Iris pigment epithelial cell (primary cell): ENCODE measurements around the gene KIFAP3.
"Not testable (repeated sequence)": the region's sequence is repeated elsewhere in the genome, so short reads cannot be mapped to it uniquely, and the experiment has no call there.

Source experiments
- DNase-seq: peaks from one replicate; pipeline ENCODE4 v3.0.0-alpha.2; 2011; ENCODE audit warnings: low read depth

KIFAP3 gene

DNA sequence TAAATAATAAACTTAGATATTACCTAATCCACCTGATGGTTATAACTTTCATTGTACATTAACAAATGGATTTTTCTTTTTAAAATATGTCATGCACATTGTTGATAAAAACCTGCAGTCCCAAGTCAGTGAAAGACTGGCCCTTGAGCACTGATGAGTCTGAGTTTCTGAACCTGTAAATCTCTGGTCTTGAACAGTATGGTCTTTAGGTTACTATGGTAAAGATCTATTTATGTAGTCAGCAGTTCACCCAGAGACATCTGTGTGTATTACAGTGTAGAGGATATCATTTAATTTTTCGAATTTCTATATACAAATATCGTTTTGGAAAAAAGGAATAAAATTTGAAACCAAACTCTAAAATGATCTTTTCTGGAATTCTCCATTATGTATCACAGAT is 150.4 kb downstream of the KIFAP3 start:
- DNase-seq = no peak

DNA sequence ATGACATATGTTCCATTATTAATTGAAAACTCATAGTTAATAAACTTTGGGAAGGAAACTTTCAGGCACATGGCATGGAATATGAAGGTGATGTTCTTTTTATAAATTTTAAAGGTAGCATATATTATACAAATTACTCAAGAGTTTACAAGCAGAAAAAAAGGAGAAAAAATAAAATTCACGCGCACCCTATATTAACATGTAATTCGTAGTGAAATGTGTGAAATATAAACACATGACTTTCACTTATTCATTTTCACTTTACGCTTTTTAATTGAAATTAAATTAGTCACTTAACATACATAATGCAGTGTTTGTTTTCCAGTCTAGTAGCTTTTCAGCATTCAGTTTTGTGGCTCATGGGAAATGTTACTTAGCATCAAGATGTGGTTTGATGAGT is 153.4 kb downstream of the KIFAP3 start:
- DNase-seq = no peak

DNA sequence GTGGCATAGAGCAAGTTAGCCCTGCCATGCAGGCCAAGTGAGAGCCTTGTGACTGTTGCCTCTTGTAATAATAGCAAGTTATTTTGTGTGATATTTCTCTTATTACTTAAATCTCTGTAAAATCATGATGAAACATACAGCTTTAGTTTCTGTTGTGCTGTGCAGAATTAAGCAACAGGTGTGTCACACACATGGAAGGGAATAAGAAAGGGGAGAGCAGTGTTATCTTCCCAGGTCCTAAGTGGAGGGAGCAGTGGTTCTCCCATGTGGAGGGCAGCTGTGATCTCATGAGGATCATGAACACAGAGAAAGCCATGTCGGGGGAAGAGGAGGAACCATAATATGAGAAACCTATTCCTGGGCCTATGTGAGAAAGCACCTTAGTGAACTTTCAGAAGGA is 155.6 kb downstream of the KIFAP3 start:
- DNase-seq = no peak

DNA sequence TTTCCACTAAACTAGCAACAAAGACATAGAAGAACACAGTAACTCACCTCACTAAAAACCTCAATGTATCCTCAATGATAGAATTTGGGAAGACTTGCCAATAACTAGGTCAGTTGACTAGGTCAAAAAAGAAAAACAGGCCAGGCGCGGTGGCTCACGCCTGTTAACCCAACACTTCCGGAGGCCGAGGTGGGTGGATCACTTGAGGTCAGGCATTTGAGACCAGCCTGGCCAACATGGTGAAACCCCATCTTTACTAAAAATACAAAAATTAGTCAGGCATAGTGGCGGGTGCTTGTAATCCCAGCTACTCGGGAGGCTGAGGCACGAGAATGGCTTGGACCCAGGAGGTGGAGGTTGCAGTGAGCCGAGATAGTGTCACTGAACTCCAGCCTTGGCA is 156.3 kb downstream of the KIFAP3 start:
- not testable (repeated sequence) for DNase-seq

DNA sequence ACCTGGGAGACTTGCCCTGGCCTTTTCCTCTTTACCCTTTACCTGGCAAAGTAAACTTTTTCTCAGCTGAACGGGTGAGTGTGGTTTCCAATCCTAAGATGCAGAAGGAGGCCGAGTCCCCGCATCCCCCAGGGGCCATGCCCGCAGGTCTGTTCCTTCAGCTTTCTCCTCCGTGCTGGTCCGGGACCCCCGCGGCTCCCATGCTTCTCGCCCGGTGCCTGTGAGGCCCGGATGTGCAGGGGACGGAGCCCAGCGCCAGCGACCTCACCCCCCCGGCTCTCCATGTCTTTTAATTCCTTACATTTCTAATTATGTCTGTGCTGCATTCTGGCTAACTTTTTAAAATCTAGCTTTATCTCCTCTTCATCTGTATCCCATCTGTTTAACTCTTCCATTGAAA is 159.3 kb downstream of the KIFAP3 start:
- DNase-seq = no peak

DNA sequence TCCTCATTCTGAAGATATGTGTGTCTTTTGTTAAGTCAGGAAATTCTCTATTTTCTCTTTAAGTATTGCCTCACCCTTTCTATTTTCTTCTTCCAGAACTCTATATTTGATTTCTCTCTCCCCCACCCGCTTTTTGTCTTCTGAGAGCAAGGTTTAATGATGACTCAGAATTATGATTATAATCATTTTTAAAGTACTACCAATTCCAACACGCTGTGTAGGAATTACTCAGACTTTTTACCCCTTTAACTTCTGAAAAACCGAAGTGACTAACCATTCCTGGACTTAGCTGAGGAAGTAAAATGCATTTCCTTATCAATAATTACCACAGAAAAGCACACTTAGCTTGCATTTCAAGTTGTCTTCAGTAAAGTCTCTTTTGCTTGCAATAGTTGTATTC is 160.0 kb downstream of the KIFAP3 start:
- peak; percentile 46 for DNase-seq

DNA sequence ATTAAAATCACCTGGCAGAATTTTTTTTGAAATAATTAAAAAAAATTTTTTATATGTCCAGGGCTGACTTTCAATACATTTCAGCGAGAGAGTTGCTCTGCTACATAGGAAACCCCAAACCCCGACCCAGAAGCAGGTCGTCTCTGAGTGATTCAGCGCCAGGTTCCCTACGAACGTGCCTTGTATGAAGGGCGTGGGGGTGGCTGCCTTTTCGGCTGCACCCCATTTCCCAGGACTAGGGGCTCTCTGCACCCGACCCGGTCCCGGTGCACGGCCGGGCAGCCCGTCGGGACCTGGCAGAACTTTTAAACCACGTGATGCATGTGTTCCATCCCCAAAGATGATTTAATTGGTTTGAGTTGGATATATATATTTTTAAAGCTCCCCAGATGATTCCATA is 165.0 kb downstream of the KIFAP3 start:
- DNase-seq = no peak

DNA sequence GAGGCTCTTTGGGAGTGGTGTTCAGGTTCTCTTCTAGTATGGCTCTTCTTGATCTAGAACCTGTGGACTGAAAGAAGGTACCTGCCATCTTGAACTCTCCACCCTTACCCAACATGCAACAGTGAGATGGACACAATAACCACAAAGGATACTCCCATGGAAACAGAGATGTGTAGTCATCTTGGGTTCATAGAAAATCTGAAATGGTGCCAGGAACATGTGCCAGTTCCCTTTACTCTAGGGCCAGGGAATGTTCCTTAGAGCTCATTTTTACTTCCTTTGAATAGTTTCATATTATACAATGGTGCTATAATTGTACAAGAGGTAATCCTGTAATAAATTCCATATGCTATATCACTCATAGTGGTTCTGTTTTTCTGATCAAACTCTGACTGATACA is 167.6 kb downstream of the KIFAP3 start:
- DNase-seq = peak; percentile 53

DNA sequence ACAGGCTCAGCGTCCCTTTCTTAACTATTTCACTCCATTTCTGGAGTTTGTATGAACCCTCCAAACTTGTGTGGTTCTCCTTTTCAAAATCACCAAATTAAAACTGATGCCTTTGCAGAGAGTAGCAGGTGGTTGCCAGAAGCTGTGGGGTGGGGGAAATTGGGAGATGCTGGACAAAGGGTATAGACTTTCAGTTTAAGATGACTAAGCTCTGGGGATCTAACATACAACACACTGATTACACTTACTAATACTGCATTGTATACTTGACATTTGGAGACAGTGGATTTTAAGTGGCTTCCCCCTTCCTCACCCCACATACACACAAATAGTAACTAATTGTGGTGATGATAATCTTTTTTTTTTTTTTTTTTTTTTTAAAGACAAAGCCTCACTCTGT is 169.7 kb downstream of the KIFAP3 start:
- no peak for DNase-seq

DNA sequence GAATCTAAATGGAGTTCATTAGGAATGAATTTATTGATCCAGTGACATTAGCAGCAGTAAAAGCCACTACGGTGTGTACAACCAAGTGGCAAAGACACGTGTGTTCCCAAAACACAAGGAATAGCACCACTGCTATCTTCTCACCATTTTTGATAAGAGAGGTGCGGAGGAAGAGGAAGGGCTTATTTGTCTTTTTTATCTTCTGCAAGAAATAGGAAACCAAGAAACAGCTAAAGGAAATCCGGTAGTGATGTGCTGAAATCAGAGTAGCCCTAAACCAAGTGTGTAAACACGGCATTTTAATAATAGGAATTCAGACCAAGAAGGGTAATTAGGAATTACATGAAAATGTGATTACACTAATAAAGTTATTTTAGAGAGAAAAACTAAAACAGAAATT is 171.7 kb downstream of the KIFAP3 start:
- no peak for DNase-seq

DNA sequence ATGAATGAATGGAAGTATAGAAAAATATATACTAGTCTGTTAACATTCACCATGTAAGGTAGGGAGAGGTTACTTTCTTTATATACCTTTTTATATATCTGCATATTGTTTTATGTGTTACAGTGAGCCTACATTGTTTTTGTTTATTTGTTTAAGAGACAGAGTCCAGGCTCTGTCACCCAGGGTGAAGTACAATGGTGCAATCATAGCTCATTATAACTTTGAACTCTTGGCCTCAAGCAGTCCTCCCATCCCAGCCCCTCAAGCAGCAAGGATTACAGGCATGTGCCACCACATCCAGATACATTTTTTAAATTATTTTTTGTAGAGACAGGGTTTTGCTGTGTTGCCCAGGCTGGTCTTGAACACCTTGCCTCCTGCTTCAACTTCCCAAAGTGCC is 173.4 kb downstream of the KIFAP3 start:
- DNase-seq = no peak

DNA sequence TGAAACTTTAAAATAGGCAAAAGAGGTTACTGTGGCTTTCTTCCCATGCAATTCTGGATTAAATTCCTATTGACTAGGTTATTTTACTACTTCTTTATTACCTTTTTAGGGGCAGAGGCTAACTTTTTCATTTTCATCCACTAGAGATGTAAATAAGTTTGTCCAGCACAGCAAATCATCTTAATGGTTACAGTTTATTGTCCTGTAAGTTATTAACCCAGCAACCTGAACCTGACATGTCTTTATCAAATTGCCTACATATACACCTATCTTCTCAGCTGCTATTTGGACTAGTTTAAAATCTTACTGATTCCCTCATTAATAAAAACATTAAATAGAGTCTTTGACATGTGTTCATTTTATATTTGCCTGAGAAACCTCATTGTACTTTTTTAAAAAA is 173.9 kb downstream of the KIFAP3 start:
- DNase-seq = no peak

DNA sequence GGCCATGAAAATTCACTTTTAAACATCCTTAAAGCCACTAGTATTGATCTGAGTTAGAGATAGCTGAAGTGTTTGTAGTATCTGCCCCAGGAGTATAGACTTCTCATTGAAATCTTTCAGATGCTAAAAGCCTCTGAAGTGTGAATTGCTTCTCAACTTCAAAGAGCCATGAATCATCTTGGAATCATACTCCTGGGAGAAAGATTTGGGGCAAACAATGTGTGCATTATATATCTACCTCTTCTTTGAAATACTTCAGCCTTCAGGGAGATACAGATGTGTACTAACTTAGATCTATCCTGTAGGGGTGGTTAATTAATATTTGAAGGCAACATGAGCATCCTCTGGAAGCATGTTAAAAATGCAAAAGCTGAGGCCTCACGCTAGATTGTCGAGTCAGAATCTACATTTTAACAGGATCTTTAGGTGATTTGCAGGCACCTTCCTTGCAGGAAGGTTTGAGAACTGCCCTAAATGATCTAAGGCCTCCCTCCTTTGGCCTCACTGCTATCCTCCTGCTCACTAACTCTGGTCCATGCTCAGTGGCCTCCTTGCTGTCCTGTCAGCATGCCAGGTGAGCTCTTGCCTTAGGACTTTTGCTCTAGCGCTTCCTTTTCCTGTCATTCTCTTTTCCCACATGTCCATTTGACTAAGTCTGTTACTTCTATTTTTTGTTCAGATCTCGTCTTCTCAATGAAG is 174.8 kb downstream of the KIFAP3 start:
- DNase-seq = no peak

DNA sequence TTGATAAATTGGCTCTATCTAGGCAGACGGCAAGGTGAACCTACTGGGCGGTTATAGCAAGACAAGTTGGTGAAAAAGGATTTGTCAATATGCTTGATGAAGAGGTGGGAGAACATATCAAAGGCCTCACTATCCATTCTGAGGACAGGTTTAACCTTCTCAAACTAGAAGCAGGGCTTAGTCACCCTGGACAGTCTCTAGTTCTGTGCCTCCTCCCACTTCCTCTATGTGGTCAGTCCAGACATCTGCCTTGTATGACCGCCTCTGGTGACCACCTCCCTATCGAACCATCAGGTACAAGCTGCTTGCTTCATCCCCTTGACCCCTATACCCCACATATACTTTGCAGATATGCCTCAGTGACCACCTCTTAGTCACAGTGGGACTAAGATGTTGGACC is 178.5 kb downstream of the KIFAP3 start:
- no peak for DNase-seq

DNA sequence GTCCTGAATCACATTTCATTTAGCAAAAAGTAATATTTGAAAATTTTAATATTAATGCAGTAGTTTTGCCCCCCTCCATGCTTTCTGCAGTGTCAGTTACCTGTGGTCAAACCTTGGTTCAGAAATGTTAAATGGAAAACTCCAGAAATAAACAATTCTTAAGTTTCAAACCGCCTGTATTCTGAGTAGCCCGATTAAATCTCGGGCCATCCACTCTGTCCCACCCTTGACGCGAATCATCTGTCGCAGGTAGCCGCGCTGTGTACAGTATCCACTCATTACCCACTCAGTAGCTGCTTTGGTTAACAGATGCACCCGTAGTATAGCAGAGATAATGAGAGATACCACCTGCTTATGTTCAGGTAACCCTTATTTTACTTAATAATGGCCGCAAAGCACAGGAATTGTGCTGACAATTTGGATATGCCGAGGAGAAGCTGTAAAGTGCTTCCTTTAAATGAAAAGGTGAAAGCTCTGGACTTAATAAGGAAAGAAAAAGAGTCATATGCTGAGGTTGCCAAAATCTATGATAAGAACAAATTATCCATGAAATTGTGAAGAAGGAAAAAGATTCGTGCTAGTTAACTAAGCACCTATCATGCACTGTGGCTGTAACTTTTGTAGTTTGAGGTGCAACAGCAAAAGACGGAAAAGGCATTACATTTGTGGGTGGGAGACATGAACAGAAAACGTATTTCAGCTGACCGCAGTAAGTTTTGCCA is 179.9 kb downstream of the KIFAP3 start:
- no peak for DNase-seq

DNA sequence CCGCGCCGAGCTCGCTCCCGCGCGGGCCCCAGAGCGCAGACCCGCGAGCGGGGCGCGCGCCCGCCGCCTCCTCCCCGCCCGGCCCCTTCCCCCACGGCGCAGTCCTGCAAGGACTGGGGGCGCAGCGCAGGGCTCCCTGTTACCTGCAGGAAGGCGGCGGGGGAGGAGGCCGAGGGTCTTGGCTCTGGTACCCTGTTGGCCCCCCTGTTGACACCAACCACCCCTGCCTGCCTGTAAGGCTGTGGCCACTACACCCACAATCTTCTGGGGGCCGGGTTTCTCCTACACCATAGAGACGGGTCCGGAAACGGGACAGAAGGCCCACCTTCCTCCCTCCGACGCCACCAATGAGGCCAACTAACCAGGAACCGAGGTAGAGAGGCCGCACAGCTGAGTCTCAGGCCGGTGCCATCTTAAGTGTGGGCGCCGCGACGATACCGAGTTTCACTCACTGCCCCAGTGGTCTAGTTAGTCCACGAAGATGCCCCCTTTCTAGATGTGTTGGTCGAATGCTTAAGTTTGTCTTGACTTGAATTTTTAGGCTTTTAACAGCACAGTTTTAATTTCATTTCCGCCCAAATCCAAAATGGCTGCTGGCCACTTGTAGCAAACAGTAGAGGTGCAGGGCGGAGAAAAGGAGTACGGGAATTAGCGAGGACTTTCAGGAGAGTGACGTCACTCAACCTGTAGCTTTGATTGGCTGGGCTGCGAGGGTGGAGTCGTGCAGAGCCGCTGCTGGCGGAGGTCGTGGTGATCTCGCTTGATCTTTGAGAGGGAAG is 180.7 kb downstream of the KIFAP3 start, which contains the start of gene SCYL3:
Gene SCYL3 (minus strand): TSS at position 252 of the 779 bp plus-strand sequence. CDS start 5,056 bp downstream, outside the sequence.
- peak; percentile 98 for DNase-seq

DNA sequence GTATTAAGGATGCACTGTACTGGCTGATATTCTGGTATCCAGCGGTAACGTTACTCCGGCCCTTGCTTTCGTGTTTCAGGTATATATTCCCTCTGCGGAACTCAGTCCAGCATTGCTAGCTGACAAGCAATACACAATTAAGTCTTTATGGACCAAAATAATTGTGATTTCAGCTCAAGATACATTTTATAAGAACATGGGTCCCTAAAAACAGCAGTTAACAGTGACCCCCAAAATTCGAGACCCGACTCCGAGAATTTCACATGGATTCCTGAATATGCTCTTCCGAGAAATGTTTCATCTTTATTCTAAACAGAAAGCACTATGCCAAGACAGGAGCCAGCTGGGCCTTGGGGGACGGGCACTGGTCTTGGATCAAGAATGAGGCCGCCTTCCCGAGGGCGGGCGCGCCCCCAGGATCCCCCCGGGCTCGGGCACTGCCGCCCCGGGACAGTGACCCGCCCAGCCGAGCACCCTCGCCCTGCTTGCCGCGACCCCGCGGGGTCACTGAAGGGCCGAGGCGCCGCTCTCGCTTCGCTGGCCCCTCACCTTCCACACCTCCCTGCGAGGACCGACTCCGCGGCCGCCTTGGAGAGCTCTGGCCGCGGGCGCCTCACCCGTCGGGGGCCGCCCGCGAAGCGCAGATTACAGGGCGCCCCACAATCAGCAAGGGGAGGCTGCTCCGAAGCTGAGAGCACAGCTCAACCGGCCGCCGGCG is 181.4 kb downstream of the KIFAP3 start:
- DNase-seq = no peak

DNA sequence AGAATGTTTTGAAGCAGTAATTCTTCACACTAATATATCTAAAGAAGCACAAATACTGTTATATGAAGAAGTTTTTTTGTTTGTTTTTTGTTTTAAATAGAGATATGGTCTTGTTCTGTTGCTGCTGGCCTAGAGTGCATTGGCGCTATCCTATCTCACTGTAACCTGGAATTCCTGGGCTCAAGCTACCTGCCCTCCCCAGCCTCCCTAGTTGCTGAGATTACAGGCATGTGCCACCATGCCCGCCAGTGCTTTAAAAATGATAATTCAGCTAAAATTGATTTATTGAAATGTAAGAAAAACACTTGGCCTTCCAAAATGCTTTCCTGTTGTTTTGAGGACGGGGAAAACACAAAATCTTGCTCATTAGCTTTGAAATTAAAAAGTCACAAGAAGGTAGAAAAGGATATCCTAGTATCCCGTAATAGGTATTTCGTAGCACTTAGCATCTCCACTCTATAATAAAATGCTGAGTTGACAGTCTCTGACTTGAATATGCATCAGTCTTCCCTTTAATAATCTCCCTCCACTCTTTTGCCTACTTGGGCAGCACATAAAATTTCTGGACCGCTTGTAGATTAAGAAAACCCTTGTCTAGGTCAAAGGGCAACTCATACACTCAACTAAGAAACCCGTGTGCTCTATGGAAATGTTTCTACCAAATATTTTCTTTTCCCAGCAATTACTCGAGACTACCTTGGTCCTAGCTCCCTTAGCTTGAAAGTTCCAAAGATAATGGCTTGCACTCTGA is 182.1 kb downstream of the KIFAP3 start:
- no peak for DNase-seq

DNA sequence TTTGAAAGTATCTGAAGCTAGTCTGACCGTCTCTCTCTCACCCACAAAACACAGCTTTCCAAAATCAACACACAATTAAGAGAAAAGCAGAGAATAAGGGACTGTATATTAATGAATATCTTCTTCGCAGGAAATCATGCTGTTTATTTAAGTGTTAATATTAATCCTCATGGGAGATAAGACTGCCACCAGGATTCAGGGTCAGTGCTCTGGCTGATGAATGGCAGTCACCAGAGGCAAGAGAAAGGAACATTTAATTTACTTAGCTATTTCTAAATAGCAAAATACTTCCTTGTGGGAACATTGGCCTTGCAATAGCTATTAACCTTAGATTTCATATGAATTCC is 183.0 kb downstream of the KIFAP3 start:
- no peak for DNase-seq

DNA sequence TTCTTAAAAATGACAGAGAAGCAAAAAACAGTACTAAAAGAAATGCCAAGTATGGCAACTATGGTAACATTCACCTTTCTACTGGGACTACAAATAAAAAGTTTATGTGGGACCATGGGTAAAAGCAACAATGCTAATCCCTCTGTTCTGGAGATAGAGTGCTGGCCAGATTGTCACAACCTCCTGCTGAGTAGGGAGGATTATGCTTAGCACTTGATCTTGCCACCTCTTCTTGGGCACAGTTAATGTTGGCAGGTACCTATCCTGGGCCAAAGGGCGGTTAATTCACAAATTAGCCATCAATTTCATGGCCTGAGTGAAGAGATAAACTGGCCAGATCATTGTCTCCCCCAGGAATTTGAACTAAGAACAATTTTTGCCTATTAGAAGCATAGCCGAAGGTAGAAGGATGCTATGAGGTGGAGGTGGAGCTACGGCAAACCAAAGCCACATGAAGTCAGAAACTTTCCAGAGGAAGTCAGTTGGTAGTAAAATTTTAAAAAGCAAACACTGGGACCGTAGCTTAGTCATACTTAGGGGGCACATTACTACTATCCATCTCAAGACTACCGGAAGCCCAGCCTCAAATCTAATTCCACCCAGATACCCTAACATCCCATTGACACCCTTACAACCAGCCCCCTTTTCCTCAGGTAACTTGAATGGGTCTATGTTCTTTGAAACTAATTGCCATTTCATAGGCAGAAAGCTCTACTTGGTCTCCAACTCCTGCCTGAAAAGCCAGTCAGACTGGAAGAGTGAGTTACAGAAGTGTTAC is 183.5 kb downstream of the KIFAP3 start:
- DNase-seq = no peak

DNA sequence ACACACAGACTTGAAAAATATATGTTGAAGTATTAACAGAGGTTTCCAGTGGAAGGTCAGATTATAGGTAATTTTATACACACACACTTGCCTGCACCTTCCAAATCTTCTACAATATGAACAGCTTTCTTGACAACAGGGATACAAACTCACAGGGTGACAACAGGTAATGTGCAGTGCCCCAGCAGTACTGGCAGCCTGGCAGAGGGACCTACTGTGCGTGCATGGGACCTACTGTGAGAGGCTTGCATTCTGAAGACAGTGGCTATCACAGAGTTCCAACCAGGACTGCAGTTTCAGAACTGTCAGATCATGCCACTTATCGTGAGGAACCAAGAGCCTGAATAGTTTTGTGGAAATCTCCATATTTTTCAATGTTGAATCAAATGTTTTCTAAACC is 184.6 kb downstream of the KIFAP3 start:
- no peak for DNase-seq
